Right lung (tissue), 5 donors: Measurements from ENCODE around the gene TSHZ1. TPM values are rescaled to one million over a fixed set of nuclear protein-coding genes. Genes with fewer than 3 reads are reported as not detected.
A peak's percentile ranks its signal among the peaks of the same experiment; 100 is the strongest.
"Not testable (repeated sequence)": the region's sequence is repeated elsewhere in the genome, so short reads cannot be mapped to it uniquely, and the experiment has no call there.

Source experiments
- DNase-seq, 2 donors: peaks; one replicate each; pipeline ENCODE4 v3.0.0-alpha.2; 2013
- polyA plus RNA-seq, 5 donors: library from polyadenylated mRNA; unstranded; fragments of 120-200 nt; gene quantifications; one replicate each; pipeline versions ENCODE4 v1.2.1 to v1.2.3, GENCODE V29; 2013; ENCODE audit warnings: inconsistent platforms in 1 of 5, low replicate concordance in 1 of 5; ENCODE audit not compliant: insufficient read length in 5 of 5, insufficient read depth in 1 of 5

The TSHZ1 gene
- polyA plus RNA-seq, 5 donors = 28.5 to 31.4 (median 30.1) TPM

- DNase-seq = no peak
These were observed 33.7 kb upstream of the TSHZ1 start for GRCh38 chr18:75176849-75177248.

- DNase-seq = no peak
These were observed 32.2 kb upstream of the TSHZ1 start for GRCh38 chr18:75178376-75178775.

DNA sequence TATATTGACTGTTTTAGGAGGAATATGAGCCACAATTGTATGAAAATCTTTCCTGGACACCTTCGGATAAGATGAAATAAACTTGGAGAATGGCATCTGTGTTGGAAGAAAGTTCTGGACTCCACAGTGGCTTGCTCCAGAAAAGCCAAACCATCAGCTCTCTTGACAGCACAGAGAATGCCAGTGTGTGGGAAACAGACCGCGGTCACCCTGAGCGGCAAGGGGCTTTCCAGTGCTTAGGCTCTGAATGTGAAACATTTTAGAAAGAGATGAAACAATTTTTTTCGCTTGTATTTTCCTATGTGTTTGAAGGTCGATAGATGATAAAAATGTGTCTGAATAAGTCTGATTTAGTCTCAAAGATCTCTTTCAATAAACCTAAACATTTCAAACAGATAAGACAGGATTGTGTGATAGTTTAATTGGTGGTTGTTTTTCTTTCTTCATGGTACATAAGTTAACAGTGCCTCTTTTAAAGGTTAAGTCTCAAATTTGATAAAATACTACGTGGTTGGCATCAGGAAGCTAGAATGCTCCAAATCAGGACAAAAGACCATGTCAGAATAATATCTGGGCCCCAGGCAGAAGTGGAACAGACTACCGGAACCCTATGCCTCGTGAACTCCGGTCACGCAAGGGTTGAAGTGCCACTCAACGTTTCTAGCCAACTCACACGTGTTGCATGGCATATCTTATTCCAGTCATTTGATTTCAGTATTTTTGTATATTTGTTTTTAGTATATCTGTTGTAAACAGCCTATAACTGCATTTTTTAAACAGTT, 30.6 kb upstream of the TSHZ1 start:
- no peak for DNase-seq

GRCh38 chr18:75183524-75183923, 27.1 kb upstream of the TSHZ1 start:
- DNase-seq = no peak

- no peak for DNase-seq
These were observed 26.6 kb upstream of the TSHZ1 start for GRCh38 chr18:75183973-75184493.

GRCh38 chr18:75185460-75185859, 25.1 kb upstream of the TSHZ1 start:
- DNase-seq = no peak

- DNase-seq = not testable (repeated sequence)
These were observed 22.9 kb upstream of the TSHZ1 start for GRCh38 chr18:75187702-75188101.

GRCh38 chr18:75189696-75190095, 20.9 kb upstream of the TSHZ1 start:
- no peak for DNase-seq

- no peak for DNase-seq
These were observed 17.7 kb upstream of the TSHZ1 start for GRCh38 chr18:75192899-75193298.

- no peak for DNase-seq
These were observed 12.6 kb upstream of the TSHZ1 start for GRCh38 chr18:75198036-75198435.

DNA sequence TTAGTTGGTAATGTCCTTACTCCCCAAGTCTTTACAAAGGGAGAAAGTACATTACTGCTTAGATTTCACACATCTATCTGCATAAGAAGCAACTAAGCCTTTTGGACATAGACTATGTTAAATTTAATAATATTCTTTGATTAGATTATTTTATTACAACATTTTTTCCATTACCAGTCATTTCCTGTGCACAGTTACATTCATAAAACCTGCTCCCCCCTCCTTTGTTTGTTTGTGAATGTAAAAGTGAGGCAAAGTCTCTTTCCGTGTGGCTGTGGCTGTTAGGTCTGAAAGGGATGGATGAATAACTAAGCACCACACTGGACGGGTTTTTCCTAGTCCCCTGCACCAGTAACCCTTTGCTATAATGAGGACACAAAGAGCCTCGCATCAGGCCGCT, 11.3 kb upstream of the TSHZ1 start:
- DNase-seq = no peak

GRCh38 chr18:75200071-75200470, 10.5 kb upstream of the TSHZ1 start:
- DNase-seq = no peak

GRCh38 chr18:75200605-75201280, 9.9 kb upstream of the TSHZ1 start:
- no peak for DNase-seq

DNA sequence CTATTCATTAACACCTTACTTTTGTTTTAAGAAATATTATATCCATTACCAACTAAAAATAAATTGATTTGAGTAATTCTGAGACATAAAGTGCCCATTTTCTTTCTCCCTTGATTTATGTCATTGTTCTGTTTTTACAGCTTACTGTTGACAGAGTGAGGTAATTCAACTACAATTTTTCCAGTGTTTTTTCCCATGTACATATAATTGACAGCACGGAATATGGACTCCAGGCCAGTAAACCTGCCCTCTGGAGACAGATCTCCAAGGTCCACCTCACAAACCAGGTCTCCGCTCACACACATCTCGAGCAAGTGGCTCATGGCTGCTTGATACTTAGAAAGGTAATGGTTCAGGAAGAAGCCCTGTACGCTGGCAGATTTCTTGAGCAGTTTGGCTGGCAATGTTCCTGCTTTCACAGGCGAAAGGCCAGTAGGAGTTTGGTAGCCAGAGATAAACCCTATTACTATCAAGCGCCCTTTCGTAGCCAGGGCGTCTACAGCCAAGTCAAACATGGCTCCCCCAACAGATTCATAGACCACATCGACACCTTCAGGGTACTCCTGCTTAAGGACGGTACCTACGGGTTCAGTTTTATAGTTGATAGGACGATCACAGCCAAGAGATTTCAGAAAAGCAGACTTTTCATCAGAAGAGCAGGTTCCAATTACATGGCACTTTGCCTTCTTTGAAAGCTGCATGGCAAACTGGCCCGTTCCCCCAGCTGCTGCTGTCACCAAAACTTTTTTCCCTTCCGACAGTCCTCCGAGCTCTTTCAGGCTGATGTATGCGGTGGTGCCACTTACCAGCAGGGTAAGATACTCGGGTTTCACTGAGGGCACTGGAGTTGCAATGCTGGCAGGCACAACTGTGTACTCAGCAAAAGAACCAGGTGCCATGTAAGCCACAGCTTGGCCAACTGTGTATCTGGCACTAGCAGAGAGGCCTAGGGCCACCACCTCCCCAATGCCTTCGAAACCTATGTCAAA, 9.0 kb upstream of the TSHZ1 start:
- no peak for DNase-seq

GRCh38 chr18:75202696-75203365, 7.8 kb upstream of the TSHZ1 start:
- no peak for DNase-seq

DNA sequence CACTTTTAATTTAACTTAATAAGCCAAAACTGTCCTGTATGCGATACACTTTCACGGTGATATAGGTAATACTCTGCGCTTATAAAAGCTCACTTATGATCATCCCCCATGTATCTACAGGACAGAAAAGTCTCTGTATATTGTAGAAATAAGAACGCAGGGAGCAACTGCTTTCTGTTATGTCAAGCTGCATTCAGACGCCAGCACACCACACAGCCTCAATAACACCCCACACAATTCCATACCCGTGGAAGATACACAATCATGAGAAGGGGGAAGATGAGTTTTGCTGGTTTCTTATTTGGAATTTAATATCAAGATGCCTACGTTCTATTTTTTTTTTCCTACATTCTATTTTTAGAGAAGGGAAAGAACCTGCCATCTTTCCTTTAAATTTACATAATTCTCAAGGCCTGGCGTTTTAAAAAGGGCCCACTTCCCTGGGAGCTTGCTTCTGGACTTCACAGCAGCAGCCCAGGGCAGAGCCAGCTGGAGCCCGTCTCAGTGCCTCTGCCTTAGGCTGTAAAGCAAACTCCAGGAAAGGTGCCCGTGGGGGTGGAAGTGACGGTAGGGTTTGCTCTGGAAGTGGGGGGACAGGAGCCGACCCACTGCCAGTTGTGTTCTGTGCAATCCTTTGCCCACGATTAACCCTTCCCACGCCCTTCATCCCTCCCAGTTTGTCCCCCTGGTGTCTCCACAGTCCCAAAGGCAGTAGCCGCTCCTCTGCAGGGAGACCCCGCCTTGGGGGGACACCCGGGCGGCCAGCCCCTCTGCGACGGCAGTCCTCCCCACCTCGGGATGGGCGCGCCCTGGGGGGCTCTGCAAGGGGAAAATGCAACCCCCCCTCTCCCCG, 7.0 kb upstream of the TSHZ1 start:
- DNase-seq = peak in 1 of 2 donors; percentile 56

DNA sequence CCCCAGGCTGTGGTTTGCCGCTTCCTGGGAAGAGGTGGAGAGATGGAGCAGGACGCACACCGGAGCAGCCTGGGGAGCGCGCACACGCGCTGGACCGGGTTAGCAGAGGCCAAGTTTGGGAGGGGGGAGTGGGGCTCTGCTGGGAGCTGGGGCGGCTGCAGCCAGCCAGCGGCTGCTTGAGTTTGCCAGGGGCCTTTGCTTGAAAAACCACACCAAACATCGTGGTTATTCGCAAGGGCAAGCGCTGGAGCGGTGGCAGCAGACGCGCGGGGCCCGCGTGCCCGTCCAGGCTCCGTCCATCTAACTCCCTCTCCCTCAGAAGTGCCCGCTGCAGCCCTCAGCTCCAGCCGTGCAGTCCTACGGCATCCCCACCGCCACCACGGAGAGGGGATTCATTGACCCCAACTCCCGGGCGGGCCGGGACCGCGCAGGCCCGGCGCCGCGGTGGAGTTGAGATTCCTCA, 6.3 kb upstream of the TSHZ1 start:
- DNase-seq = peak in 1 of 2 donors; percentile 56

DNA sequence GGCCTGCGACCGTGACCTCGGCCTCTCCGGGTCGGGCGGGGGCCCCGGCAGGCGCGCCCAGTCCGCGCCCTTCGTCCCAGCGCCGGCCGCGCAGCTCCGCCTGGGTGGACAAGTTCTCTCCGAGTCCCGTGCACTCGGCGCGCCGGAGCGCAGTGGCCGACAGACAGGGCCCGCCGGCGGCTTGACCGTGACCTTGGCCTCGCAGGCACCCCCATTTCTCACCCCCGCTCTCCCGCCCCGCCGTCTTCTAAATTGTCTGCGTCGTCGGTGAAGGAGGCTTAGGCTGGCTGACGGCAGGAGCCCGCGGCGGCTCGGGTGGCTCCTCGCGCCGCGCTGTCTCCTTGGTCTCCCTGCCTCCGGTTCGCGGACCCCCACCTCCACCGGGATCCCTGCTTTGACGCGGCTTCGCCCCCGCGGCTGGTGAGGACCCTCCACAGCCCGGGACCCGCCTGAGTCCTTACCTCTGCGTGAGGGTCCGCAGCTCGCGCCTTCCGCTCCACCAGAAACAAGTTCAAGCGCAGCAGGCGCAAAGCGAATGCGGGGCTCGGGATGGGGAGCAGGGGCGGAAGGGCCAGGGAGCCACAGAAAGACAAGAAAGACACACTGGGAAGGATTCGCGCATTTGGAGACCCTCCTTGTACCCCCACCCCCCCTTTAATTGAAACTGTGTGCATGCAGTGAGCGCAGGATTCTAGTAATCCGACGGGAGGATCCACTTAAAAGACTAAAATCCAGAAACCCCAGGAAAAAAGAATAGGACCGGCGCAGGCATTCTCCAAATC, 5.7 kb upstream of the TSHZ1 start:
- DNase-seq = peak in 1 of 2 donors; percentile 40

DNA sequence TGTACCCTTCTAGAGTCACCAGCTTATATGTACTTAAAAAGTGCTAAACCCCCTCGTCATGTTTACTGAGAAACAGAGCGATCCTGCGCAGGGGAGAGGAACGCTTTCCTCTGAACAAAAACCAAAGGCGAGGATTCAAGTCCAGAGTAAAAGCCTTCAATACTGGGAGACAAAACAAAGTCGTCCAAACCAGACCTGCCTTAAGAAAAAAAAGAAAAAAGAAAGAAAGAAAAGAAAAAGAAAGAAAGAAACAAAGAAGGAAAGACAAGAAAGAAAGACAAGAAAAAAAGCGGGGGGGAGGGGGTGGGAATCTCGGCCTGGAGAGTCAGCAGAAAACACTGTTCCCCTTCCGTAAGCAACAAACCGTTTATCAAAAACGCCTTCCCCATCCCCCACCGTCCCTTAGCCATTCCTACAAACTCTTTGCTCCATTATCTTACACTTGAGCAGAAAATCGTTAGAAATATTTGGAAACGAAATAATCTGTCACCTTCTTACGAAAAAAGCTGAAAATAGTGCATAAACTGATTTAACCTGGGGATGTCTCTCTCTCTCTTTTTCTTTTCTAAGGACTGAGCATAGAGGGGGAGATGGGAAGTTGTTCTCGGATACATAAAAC, 5.0 kb upstream of the TSHZ1 start:
- peak in 1 of 2 donors; percentile 70 for DNase-seq
